ENCODE measurements around the gene LRRC40. TPM values are rescaled to one million over a fixed set of nuclear protein-coding genes. Genes with fewer than 3 reads are reported as not detected.

The LRRC40 gene
- total RNA-seq, 2 donors from 2014 or later, result 26.8 to 29.2 TPM

- Mint-ChIP-seq H3K27ac (peak overlapping the region; percentile 46), H3K4me1 (peaks cover 41% of the 10 kb centered on the region), H3K9me3 (no peaks in the 10 kb centered on the region), H3K4me3 (no peak overlapping the region), H3K36me3 (ENCODE audit: low read depth) (peaks cover 40% of the 10 kb centered on the region), H3K27me3 (ENCODE audit: insufficient read depth) (no peaks in the 10 kb centered on the region)
- 71 to 88% methylated on average over 2 of the region's 2 CpGs for WGBS, 2 experiments (ENCODE audit: insufficient coverage in 1 of 2, insufficient read length in 1 of 2)
- H3K4me1 ChIP-seq (ENCODE audit: control insufficient read depth, insufficient read depth, low read length), result peaks cover 23% of the 10 kb centered on the region
- no peak for TF ChIP-seq CTCF (conservative IDR thresholded peaks at IDR 0.05)
- peak overlapping the region; percentile 98 for H3K4me3 ChIP-seq (ENCODE audit: low read length)
- no peaks in the 10 kb centered on the region for H3K9me3 ChIP-seq (ENCODE audit: control insufficient read depth, low read length)
- no peak overlapping the region for H3K27ac ChIP-seq (ENCODE audit: low read depth, low read length)
- DNase-seq, result no peak
- no peaks in the 10 kb centered on the region for H3K27me3 ChIP-seq (ENCODE audit: control insufficient read depth, insufficient read depth, low read length, poor library complexity, severe bottlenecking)
- H3K36me3 ChIP-seq (ENCODE audit: control insufficient read depth, insufficient read depth, low read length), result peaks cover 64% of the 10 kb centered on the region
- H3K9ac ChIP-seq (ENCODE audit: extremely low read depth, low read length, poor library complexity, severe bottlenecking), result no peak overlapping the region
These were observed 19.6 kb upstream of the LRRC40 start for GRCh38 chr1:70224954-70225353.

- no peak overlapping the region for H3K27ac Mint-ChIP-seq
- Histone ChIP-seq H3K4me3 (ENCODE audit: low read length) (peak overlapping the region; percentile 98), H3K27ac (ENCODE audit: low read depth, low read length) (no peak overlapping the region), H3K9me3 (ENCODE audit: control insufficient read depth, low read length) (no peaks in the 10 kb centered on the region), H3K9ac (ENCODE audit: extremely low read depth, low read length, poor library complexity, severe bottlenecking) (peak overlapping the region; percentile 96), H3K27me3 (ENCODE audit: control insufficient read depth, insufficient read depth, low read length, poor library complexity, severe bottlenecking) (no peaks in the 10 kb centered on the region), H3K36me3 (ENCODE audit: control insufficient read depth, insufficient read depth, low read length) (peaks cover 43% of the 10 kb centered on the region), H3K4me1 (ENCODE audit: control insufficient read depth, insufficient read depth, low read length) (peaks cover 23% of the 10 kb centered on the region)
- TF ChIP-seq CTCF (conservative IDR thresholded peaks at IDR 0.05), result no peak
- no peaks in the 10 kb centered on the region for H3K9me3 Mint-ChIP-seq
- peaks cover 26% of the 10 kb centered on the region for H3K36me3 Mint-ChIP-seq (ENCODE audit: low read depth)
- peak overlapping the region; percentile 92 for H3K4me3 Mint-ChIP-seq
- WGBS, 2 experiments (ENCODE audit: insufficient coverage in 1 of 2, insufficient read length in 1 of 2), result 67% methylated on average over 2 of the region's 3 CpGs; no CpG with 5 or more reads in 1 of the 2 experiments
- no peak for DNase-seq
- H3K4me1 Mint-ChIP-seq, result peaks cover 41% of the 10 kb centered on the region
- H3K27me3 Mint-ChIP-seq (ENCODE audit: insufficient read depth), result no peaks in the 10 kb centered on the region
These were observed 17.4 kb upstream of the LRRC40 start for GRCh38 chr1:70222716-70223235.

GRCh38 chr1:70221238-70222121, 16.1 kb upstream of the LRRC40 start, which contains the start of gene SRSF11:
Gene SRSF11, plus strand, starts transcription at chr1:70221380. Its CDS starts 257 bp downstream, at chr1:70221637.
- Histone ChIP-seq H3K27ac (ENCODE audit: low read depth, low read length) (peak within 1 kb of the TSS; percentile 97), H3K4me1 (ENCODE audit: control insufficient read depth, insufficient read depth, low read length) (peaks cover 14% of the 10 kb centered on the region), H3K9ac (ENCODE audit: extremely low read depth, low read length, poor library complexity, severe bottlenecking) (peak within 1 kb of the TSS; percentile 96), H3K36me3 (ENCODE audit: control insufficient read depth, insufficient read depth, low read length) (peaks cover 46% of the 10 kb centered on the region), H3K27me3 (ENCODE audit: control insufficient read depth, insufficient read depth, low read length, poor library complexity, severe bottlenecking) (no peaks in the 10 kb centered on the region), H3K9me3 (ENCODE audit: control insufficient read depth, low read length) (no peaks in the 10 kb centered on the region), H3K4me3 (ENCODE audit: low read length) (peak within 1 kb of the TSS; percentile 98)
- Mint-ChIP-seq H3K27me3 (ENCODE audit: insufficient read depth) (no peaks in the 10 kb centered on the region), H3K27ac (peak within 1 kb of the TSS; percentile 98), H3K4me3 (peak within 1 kb of the TSS; percentile 92), H3K9me3 (no peaks in the 10 kb centered on the region), H3K36me3 (ENCODE audit: low read depth) (peaks cover 30% of the 10 kb centered on the region), H3K4me1 (peaks cover 30% of the 10 kb centered on the region)
- DNase-seq, result peak; percentile 98
- TF ChIP-seq CTCF (conservative IDR thresholded peaks at IDR 0.05), result peak; percentile 45
- 0 to 1% methylated on average over 33 to 74 of the region's 74 CpGs for WGBS, 2 experiments (ENCODE audit: insufficient coverage in 1 of 2, insufficient read length in 1 of 2)

Measured in endodermal cell (in vitro differentiated cells).